GM18868 (cell line): ENCODE data around the gene USP47.

Source experiments
- ATAC-seq: cut with Tn5 transposase; IDR thresholded peaks from one replicate; pipeline ENCODE4 v1.9.1; 2021; ENCODE audit warnings: mild to moderate bottlenecking, moderate library complexity; ENCODE audit not compliant: unreplicated experiment

The USP47 gene

GRCh38 chr11:11977206-11977938 is 135.6 kb downstream of the USP47 start:
- ATAC-seq = no peak

DNA sequence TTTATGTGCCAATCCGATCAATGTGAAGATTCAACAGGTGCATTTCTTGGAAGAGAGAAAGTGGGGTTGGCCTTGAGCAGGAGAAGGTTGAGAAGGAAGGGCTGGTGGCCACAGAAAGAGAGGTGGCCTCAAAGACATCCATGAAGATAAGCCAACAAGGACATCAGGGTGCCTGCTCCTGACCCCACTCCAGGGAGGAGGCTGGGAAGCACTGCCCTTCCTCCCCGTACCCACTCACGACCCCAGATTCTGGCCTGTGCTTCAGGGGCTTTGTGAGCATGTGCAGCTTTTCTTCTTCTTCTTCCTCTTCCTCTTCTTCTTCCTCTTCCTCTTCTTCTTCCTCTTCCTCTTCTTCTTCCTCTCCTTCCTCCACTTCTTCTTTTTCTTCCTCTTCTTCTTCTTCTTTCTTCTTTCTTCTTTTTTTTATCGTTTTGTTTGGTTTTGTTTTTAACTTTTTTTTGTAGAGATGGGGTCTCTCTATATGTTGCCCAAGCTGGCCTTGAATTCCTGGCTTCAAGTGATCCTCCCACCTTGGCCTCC is 136.4 kb downstream of the USP47 start:
- no peak for ATAC-seq

DNA sequence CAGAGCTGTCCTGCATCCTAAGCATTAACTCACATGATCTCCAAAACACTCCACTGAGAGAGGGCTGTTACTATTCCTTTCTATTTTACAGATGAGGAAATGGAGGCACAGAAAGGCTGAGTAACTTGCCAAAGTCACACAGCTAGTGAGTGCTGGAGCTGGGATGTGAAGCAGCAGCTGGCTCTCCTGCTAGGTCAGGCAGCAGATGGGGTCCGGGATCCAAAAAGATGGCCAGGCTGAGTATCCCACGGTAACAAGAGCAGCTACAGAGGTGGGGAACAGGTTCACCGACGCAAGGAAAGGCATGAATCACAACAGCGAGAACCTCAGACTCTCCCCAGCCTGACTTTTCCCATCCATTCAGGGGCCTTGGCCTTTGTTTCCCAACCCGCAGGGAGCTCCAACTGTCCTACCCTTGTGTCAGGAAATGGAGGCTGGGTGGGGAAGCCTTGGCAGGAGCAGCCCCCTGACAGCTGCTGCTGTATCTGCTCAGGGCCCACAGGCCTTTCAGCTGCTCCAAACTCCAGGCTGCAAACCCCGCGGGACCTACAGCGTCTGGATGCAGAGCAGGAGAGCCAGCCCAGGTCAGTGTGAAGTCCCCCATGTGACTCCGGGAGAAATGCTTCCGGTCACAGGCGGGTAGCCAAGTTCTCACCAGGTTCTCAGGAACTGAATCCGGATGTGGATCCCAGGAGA is 137.2 kb downstream of the USP47 start:
- ATAC-seq = no peak

DNA sequence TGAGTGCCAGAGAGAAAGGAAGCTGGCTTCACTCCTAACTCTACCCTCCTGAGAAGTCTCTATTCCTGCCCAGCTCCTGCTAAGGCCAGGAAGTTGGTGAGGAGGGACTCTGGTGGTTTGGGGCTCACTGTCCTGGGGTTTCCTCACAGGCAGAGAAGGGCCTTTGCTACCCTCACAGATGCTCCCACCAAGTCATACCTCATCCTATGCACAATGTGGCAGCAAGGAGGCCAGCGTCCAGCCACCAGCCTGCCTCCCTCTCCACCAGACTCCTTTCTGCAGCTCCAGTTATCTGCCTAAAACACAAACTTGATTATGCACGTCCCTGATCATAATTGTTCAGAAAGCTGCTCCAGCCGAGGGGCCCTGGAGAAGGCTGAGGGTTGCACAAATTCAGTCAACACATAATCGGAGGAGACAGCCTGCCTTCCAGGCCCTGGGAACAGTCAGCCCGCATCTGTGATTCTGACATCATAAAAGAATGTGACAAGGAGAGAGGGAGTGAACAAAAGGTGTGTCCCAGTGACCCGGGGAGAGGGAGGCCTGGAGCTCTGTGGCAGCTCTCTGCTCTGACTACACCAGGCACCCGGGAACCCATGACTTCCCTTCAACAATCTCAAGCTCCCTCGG is 137.8 kb downstream of the USP47 start:
- no peak for ATAC-seq

- no peak for ATAC-seq
Measured at GRCh38 chr11:11980200-11980599, 138.4 kb downstream of the USP47 start.

DNA sequence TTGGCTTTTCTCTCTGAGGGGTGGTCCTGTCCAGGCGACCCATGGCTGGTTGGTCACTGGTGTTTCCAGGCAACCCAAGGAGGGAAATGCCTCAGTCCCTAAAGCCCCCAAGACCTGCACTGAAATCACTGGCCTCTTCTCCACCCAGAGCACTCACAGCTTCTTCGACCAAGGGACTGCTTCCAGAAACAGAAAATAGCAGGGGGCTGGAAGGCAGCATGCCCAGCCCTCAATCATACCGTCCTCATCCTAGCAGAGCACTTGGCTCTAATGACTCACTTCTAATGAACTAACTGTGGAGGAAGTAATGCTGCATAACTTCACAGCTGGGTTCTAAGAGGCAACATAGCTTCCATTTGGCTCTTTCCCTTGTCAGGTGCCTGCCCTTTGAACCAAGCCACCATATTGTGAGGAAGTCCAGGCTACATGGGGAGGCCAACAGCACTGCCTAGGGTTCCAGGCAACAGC is 139.1 kb downstream of the USP47 start:
- no peak for ATAC-seq

DNA sequence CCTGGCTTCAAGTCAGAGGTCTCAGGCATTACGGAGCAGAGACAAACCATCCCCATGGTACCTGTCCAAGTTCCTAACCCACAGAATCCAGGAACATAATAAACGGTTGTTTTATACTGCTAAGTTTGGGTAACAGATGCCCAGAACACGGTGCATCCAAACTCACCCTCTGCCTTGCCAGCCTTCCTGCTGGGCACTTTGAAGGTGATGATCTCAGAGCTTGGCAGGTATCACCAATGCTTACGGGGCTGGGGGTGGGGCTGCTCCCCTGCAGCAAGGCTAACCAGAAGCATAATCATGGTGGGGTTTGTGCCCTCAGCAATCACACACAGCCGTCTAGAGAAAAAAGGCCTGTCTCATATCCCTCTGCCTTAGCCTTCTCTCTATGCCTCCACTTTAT is 139.6 kb downstream of the USP47 start:
- no peak for ATAC-seq

GRCh38 chr11:11981840-11982239 is 140.1 kb downstream of the USP47 start:
- no peak for ATAC-seq

DNA sequence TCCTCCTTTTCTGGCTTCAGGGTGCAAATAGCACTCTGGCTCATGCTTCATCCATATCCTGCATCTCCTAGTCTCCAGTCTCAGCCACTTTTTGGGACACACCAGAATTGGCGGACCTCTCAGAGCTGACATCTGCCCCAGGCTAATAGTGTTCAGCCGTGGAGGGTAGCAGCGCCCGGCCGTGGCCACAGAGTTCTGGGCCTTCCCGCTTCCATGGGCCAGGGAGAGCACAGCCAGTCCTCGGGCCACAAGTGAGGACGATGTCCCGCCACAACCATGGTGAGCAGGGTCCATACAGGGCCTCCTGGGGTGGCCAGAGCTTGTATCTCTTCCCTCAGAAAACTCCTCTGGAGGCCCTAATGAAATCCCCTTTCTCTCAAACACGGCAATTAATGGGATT is 140.7 kb downstream of the USP47 start:
- no peak for ATAC-seq

- ATAC-seq = no peak
Measured at GRCh38 chr11:11982975-11983374, 141.2 kb downstream of the USP47 start.

- ATAC-seq = no peak
Measured at GRCh38 chr11:11983427-11983826, 141.7 kb downstream of the USP47 start.

DNA sequence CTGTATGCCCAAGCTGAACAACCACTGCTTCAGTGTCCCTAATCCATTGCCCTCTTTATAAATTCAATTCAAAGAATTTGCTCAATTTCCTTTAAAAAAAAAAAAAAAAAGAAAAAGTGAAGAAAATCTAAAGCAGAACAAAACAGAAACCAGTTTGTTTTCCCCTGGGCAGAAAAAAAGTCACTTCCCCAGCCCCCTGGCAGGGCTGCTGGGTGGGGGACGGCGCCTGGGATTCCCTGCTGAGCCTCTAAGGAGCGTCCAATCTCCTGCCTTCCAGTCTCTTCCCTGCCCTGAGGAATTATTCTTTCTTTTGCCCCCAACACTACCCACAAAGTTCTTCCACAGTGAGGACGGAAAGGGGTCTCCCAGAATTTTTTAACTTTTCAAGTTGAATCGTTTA is 142.8 kb downstream of the USP47 start:
- no peak for ATAC-seq

DNA sequence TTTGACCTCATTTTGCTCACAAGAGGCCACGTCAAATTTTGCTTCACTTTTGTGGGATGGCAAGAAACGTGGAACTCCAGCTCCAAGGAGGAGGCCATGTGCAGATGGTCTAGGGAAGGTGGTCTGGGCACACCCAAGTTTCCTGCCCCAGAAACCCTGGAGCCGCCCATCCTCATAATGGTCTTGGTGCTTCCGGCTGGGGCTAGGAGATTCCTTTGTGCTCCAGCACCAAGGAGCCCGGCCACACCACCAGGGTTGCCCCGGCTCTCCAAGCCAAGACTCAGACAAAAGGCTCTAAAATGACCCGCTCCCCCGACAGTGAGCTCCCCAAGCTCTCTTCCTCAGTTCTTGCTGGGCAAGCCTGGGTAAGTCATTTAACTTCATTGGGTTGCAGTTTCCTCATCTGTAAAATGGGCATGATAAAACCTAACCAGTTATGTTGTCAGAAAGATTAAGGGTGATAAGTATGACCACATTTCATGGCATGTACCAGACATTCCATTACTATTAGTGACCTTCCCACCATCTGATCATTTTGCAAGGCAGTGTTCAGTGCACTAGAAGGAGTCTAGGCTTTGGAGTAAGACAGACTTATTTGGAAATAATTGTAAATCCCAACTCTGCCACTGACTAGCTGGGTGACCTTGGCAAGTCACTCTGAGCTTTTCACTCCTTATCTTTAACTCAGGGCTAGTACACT is 143.4 kb downstream of the USP47 start:
- ATAC-seq = no peak

- ATAC-seq = no peak
Measured at GRCh38 chr11:11985954-11986949, 144.5 kb downstream of the USP47 start.

GRCh38 chr11:11987503-11988022 is 145.8 kb downstream of the USP47 start:
- no peak for ATAC-seq

DNA sequence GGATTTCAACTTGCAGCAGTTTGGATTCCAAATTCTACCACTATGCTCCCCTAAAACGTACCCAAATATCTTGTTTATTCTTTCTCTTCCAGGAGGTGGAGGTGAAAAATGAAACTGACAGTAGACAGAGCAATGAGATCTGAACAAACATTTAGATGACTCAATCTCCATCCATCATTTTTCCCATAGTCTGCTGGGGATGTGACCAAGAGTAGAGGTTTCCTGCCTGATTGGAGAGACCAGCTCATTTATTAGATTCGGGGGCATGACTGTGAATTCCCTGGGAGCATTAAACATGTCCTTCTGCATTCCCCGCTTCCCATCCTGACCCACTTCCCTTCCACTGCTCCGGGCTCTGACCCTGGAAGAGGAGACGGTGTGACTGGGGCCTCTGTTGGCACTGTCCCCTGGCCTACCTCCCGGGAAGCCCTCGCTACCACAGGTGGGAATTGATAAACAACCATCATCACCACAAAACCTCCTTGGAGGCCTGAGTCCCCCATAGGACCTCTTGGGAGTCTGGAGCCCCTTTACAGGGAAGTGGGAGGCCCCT is 146.4 kb downstream of the USP47 start:
- no peak for ATAC-seq

DNA sequence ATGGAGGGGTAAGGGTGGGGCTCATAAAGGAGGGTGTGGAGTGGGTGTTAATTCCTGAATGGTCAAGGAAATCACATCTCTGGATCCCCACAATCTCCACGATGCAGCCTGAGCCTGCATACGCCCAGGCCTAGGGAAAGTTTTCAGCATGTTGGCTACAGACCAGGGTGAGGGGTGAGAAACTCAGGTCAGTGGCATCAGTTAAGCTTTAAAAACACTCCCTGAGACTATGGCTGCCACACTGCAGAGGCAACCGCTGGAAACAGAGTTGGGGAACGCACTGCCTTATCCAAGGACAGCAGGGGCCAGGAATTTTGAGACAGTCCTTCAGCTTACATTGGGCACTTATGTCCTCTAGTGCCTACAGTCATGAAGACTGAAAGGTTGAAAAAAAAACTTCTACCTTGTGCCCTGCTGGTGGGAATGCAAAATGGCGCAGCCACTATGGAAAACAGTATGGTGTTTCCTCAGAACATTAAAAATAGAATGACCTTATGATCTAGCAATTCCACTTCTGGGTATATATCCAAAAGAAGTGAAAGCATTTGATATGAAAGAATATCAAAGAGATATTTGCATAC is 147.0 kb downstream of the USP47 start:
- ATAC-seq = no peak

- ATAC-seq = no peak
Measured at GRCh38 chr11:11989774-11990744, 148.3 kb downstream of the USP47 start.
